NCI-H2107 treated with DMSO at 0.1 percent for 48 hours (cell line): ENCODE results near the gene TBL2.
"Not testable (repeated sequence)": the region's sequence is repeated elsewhere in the genome, so short reads cannot be mapped to it uniquely, and the experiment has no call there.

Source experiments
- DNase-seq: peaks from one replicate; lab custom pipeline; 2025; ENCODE audit not compliant: unreplicated experiment; lab: John Stamatoyannopoulos, UW

The TBL2 gene

GRCh38 chr7:73578342-73579128, at the start of gene TBL2:
TBL2 (minus strand) TSS chr7:73578579; CDS start chr7:73578549, 30 bp downstream.
- peak; percentile 99 for DNase-seq

GRCh38 chr7:73626814-73627213, 48.4 kb upstream of the TBL2 start:
- DNase-seq, result no peak

GRCh38 chr7:73625276-73625675, 46.9 kb upstream of the TBL2 start:
- DNase-seq, result no peak

- DNase-seq, result no peak
Observed at GRCh38 chr7:73624669-73625001, 46.3 kb upstream of the TBL2 start.

- peak; percentile 81 for DNase-seq
Observed at GRCh38 chr7:73623798-73624668, 45.7 kb upstream of the TBL2 start, which contains the start of gene MLXIPL. MLXIPL (minus strand) TSS chr7:73624522; CDS start chr7:73624492, 30 bp downstream.

- DNase-seq, result peak; percentile 60
Observed at GRCh38 chr7:73622909-73623797, 44.8 kb upstream of the TBL2 start.

- no peak for DNase-seq
Observed at GRCh38 chr7:73622527-73622908, 44.1 kb upstream of the TBL2 start.

GRCh38 chr7:73621168-73622063, 43.0 kb upstream of the TBL2 start:
- DNase-seq, result no peak

- DNase-seq, result not testable (repeated sequence)
Observed at GRCh38 chr7:73619394-73619793, 41.0 kb upstream of the TBL2 start.

- DNase-seq, result no peak
Observed at GRCh38 chr7:73618538-73618937, 40.2 kb upstream of the TBL2 start.

- DNase-seq, result not testable (repeated sequence)
Observed at GRCh38 chr7:73617520-73617919, 39.1 kb upstream of the TBL2 start.

GRCh38 chr7:73615886-73616285, 37.5 kb upstream of the TBL2 start:
- DNase-seq, result no peak

GRCh38 chr7:73614937-73615336, 36.6 kb upstream of the TBL2 start:
- not testable (repeated sequence) for DNase-seq

GRCh38 chr7:73613954-73614735, 35.8 kb upstream of the TBL2 start:
- no peak for DNase-seq

- DNase-seq, result no peak
Observed at GRCh38 chr7:73612598-73613269, 34.4 kb upstream of the TBL2 start.

GRCh38 chr7:73611017-73611555, 32.7 kb upstream of the TBL2 start:
- DNase-seq, result no peak

GRCh38 chr7:73610105-73610504, 31.7 kb upstream of the TBL2 start:
- no peak for DNase-seq

GRCh38 chr7:73607692-73607983, 29.3 kb upstream of the TBL2 start:
- DNase-seq, result not testable (repeated sequence)
